Measurements from ENCODE around the gene UNC45B. TPM values are rescaled to one million over a fixed set of nuclear protein-coding genes. Genes with fewer than 3 reads are reported as not detected.

The UNC45B gene
- total RNA-seq, 1 donor = not detected

- no peak for DNase-seq (ENCODE audit: low read depth)
- no peak for TF ChIP-seq CTCF (IDR thresholded peaks at IDR 0.05; ENCODE audit: insufficient read depth, low read depth, low read length)
Observed at GRCh38 chr17:35129973-35130351, 17.7 kb upstream of the UNC45B start.

DNA sequence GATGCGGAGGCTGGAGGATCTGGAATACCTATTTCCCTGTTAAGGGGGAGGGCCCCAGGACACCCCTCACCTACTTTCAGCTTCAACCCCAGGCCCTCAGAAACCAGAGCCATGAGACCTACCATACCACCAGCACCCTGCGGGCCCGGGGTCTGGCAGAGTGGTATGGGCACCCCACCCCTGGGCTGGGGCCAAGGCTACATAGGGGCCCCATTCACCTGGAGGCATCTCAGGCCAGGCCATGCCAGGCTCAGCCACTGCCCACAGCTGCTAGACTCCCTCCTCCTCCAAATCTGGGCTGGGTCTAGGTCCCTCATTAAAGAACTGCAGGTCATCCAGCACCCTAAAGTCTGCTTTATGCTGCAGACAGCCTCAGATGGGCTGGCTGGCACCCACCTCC, 17.2 kb upstream of the UNC45B start:
- no peak for TF ChIP-seq CTCF (IDR thresholded peaks at IDR 0.05; ENCODE audit: insufficient read depth, low read depth, low read length)
- H3K4me3 ChIP-seq (ENCODE audit: low read depth, low read length) = no peak overlapping the region
- no peak for DNase-seq (ENCODE audit: low read depth)

More at GRCh38 chr17:35129973-35130351, 17.7 kb upstream of the UNC45B start:
- no peak overlapping the region for H3K4me3 ChIP-seq (ENCODE audit: low read depth, low read length)

DNA sequence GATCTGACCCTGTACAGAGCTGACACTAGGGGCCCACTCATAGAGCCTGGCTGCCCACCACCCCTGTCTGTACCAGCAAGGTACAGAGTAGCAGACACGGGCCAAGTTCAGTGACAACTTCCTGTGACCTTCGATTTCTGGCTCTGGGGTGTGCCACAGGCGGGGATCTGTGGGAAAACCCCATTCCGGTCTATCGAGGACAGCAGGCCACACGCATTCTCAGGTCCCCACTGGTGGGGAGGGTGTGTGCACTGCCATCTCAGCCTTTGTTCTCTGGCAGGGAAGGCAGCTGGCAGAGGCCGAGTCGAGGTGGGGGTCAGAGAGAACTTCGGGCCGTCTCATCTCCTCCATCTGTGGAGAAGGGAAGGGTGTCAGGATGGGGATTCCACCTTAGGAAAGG, 15.5 kb upstream of the UNC45B start:
- no peak overlapping the region for H3K4me3 ChIP-seq (ENCODE audit: low read depth, low read length)
- DNase-seq (ENCODE audit: low read depth) = no peak
- no peak for TF ChIP-seq CTCF (IDR thresholded peaks at IDR 0.05; ENCODE audit: insufficient read depth, low read depth, low read length)

DNA sequence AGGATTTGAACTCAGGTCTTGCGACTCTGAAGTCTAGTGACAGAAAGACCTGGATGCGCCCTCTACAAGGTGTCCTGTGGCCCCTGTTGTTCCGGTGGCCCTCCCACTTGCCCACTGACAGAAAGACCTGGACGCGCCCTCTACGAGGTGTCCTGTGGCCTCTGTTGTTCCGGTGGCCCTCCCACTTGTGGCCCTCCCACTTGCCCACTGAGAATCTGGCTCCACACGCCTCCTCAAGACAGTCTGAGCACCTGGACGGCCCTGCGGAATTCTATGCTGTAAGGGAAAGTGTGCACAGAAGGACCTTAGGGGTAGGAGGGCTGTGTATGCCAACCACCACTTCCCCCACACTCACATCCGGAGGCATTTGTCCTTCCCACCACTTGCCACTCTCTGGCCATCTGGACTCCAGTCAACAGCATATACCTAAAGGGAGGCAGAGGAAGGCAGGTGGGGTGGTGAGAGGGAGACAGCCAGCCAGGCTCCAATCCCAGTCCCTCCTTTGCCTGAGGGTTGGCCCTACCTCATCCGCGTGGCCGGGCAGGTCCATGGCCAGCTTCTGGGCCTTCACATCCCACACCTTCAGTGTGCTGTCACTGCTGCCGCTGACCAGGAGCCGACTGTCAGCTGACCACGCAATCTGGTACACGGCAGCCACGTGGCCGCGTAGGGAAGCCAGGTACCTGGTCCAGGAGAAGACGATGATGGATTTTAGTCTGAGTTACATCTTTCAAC, 14.6 kb upstream of the UNC45B start:
- DNase-seq (ENCODE audit: low read depth) = no peak
- H3K4me3 ChIP-seq (ENCODE audit: low read depth, low read length) = no peak overlapping the region
- TF ChIP-seq CTCF (IDR thresholded peaks at IDR 0.05; ENCODE audit: insufficient read depth, low read depth, low read length) = no peak

DNA sequence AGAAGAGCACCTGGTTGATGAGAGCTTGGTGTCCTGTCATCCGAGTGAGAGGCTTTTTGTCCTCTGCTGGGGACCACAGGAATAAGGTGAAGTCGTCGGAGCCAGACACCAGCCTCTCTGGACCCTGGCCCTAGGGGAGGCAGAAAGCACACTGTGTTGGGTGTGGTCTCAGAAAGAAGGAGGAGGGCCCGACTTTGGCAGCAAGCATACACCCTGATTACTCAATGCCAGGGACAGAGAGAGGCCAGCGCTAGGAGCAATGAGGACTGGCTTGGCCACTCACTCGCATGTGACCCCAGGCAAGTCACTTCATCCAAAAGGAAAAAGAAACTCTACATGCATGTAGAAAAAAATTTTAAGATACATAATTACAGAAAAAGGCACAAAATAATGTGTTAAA, 12.3 kb upstream of the UNC45B start:
- H3K4me3 ChIP-seq (ENCODE audit: low read depth, low read length) = no peak overlapping the region
- DNase-seq (ENCODE audit: low read depth) = no peak
- no peak for TF ChIP-seq CTCF (IDR thresholded peaks at IDR 0.05; ENCODE audit: insufficient read depth, low read depth, low read length)

GRCh38 chr17:35138218-35138617, 9.4 kb upstream of the UNC45B start:
- no peak overlapping the region for H3K4me3 ChIP-seq (ENCODE audit: low read depth, low read length)
- TF ChIP-seq CTCF (IDR thresholded peaks at IDR 0.05; ENCODE audit: insufficient read depth, low read depth, low read length) = no peak
- no peak for DNase-seq (ENCODE audit: low read depth)

Data from fibroblast of villous mesenchyme (primary cell).